A549 (cell line): ENCODE results near the gene DUSP1. TPM values are rescaled to one million over a fixed set of nuclear protein-coding genes. Genes with fewer than 3 reads are reported as not detected.

Experiments
- BHLHE40 ChIP-seq: IDR thresholded peaks from 2 replicates; pipeline ENCODE4 v1.6.1; 2012; ENCODE audit warnings: low read depth, low read length, inconsistent platforms
- CBX2 ChIP-seq: fragments of 200-600 bp; sonication (generic); IDR thresholded peaks from 2 replicates; pipeline ENCODE4 v1.6.1; 2016; ENCODE audit warnings: low read depth, mild to moderate bottlenecking, borderline replicate concordance
- CBX8 ChIP-seq: fragments of 200-600 bp; sonication (generic); IDR thresholded peaks from 2 replicates; pipeline ENCODE4 v1.6.1; 2016
- CHD2 ChIP-seq: fragments of 150-350 bp; IDR thresholded peaks from 2 replicates; pipeline ENCODE4 v1.6.1; 2014; ENCODE audit warnings: low read length; ENCODE audit not compliant: partially characterized antibody
- CHD4 ChIP-seq: fragments of 200-600 bp; sonication (generic); IDR thresholded peaks from 2 replicates; pipeline ENCODE4 v1.6.1; 2016; ENCODE audit warnings: antibody characterized with exemption, mild to moderate bottlenecking, borderline replicate concordance
- EHF ChIP-seq: fragments of 250-450 bp; sonication (Bioruptor Pico); IDR thresholded peaks from 2 replicates; pipeline ENCODE4 v1.5.0; 2020; ENCODE audit warnings: mild to moderate bottlenecking
- FOSB ChIP-seq: fragments of 250-450 bp; sonication (Bioruptor Pico); IDR thresholded peaks from 2 replicates; pipeline ENCODE4 v1.5.0; 2020; ENCODE audit warnings: mild to moderate bottlenecking, moderate library complexity
- FOXS1 ChIP-seq: fragments of 250-450 bp; sonication (Bioruptor Pico); IDR thresholded peaks from 2 replicates; pipeline ENCODE4 v1.5.0; 2020; ENCODE audit warnings: mild to moderate bottlenecking, moderate library complexity
- GATA3 ChIP-seq: IDR thresholded peaks from 2 replicates; pipeline ENCODE4 v1.6.1; 2012; ENCODE audit warnings: borderline replicate concordance
- HOXB13 ChIP-seq: fragments of 250-450 bp; sonication (Bioruptor Pico); IDR thresholded peaks from 2 replicates; pipeline ENCODE4 v1.5.0; 2020; ENCODE audit warnings: low read depth, mild to moderate bottlenecking, moderate library complexity
- JUN ChIP-seq, 2 experiments: fragments of >200 bp; sonication (Bioruptor Twin); formaldehyde crosslinking; IDR thresholded peaks; 2 replicates in 1 of 2; 3 replicates in 1 of 2; pipeline ENCODE4 v1.6.1; 2016 to 2017
- KDM1A ChIP-seq: fragments of 200-600 bp; sonication (generic); IDR thresholded peaks from 2 replicates; pipeline ENCODE4 v1.6.1; 2016; ENCODE audit warnings: low read depth, mild to moderate bottlenecking
- KDM5A ChIP-seq: fragments of 200-600 bp; sonication (generic); IDR thresholded peaks from 2 replicates; pipeline ENCODE4 v1.6.1; 2016; ENCODE audit warnings: antibody characterized with exemption, mild to moderate bottlenecking
- MYC ChIP-seq: IDR thresholded peaks from 2 replicates; pipeline ENCODE4 v1.6.1; 2012; ENCODE audit warnings: mild to moderate bottlenecking, inconsistent platforms, low read length, improper control_type of control experiment, borderline replicate concordance
- NR3C1 ChIP-seq: fragments of >200 bp; sonication (Bioruptor Twin); formaldehyde crosslinking; IDR thresholded peaks from 3 replicates; pipeline ENCODE4 v1.6.1; 2017
- RAD21 ChIP-seq, 2 experiments: fragments of >200 bp in 1 of 2; sonication (Bioruptor Twin) in 1 of 2; formaldehyde crosslinking in 1 of 2; IDR thresholded peaks in 1 of 2; conservative IDR thresholded peaks in 1 of 2; 2 replicates in 1 of 2; 3 replicates in 1 of 2; pipeline ENCODE4 v1.6.1; 2012 to 2018; ENCODE audit warnings: inconsistent platforms in 1 of 2
- RARB ChIP-seq: fragments of 250-450 bp; sonication (Bioruptor Pico); IDR thresholded peaks from 2 replicates; pipeline ENCODE4 v1.8.0; 2021; ENCODE audit warnings: mild to moderate bottlenecking, moderate library complexity
- RCOR1 ChIP-seq: fragments of 150-350 bp; IDR thresholded peaks from 2 replicates; pipeline ENCODE4 v1.6.1; 2014; ENCODE audit warnings: antibody characterized with exemption, low read length, low read depth
- SMC3 ChIP-seq: fragments of >200 bp; sonication (Bioruptor Twin); formaldehyde crosslinking; IDR thresholded peaks from 3 replicates; pipeline ENCODE4 v1.6.1; 2018; ENCODE audit warnings: inconsistent platforms
- TFCP2L1 ChIP-seq: fragments of 250-450 bp; sonication (Bioruptor Pico); IDR thresholded peaks from 2 replicates; pipeline ENCODE4 v1.5.0; 2021; ENCODE audit warnings: mild to moderate bottlenecking
- TP53 ChIP-seq: fragments of 250-450 bp; sonication (Bioruptor Pico); IDR thresholded peaks from 2 replicates; pipeline ENCODE4 v1.5.0; 2021; ENCODE audit warnings: mild to moderate bottlenecking, moderate library complexity
- ZC3H11A ChIP-seq: fragments of 450-650 bp; IDR thresholded peaks from 2 replicates; pipeline ENCODE4 v1.6.1; 2014; ENCODE audit warnings: antibody characterized with exemption, mild to moderate bottlenecking
- ZNF302 ChIP-seq: fragments of 250-450 bp; sonication (Bioruptor Pico); IDR thresholded peaks from 2 replicates; pipeline ENCODE4 v1.9.0; 2021; ENCODE audit warnings: inconsistent platforms, mild to moderate bottlenecking, moderate library complexity
- ZSCAN20 ChIP-seq: fragments of 250-450 bp; sonication (Bioruptor Pico); IDR thresholded peaks from 2 replicates; pipeline ENCODE4 v1.8.0; 2022; ENCODE audit warnings: mild to moderate bottlenecking, moderate library complexity
- polyA plus RNA-seq, 4 experiments: library from polyadenylated mRNA; depleted of rRNA in 3 of 4; stranded (reverse); fragments of >200 nt; fragmentation: RNase III in 1 of 4; extraction: RNeasy Plus Mini Kit Qiagen cat#74134 plus additional on column Dnase treatment in 1 of 4; gene quantifications; 2 replicates in 3 of 4; 3 replicates in 1 of 4; pipeline ENCODE4 v1.2.3, GENCODE V29; 2011 to 2017
- TF ChIP-seq, protein P1 (sequence below): fragments of 250-450 bp; sonication (Bioruptor Pico); IDR thresholded peaks from 2 replicates; pipeline ENCODE4 v1.5.0; 2020; ENCODE audit warnings: low read depth, mild to moderate bottlenecking, moderate library complexity
- TF ChIP-seq, protein P2 (sequence below): fragments of 250-450 bp; sonication (Bioruptor Pico); IDR thresholded peaks from 2 replicates; pipeline ENCODE4 v1.5.0; 2021; ENCODE audit warnings: mild to moderate bottlenecking, moderate library complexity, borderline replicate concordance
- TF ChIP-seq, protein P3 (sequence below): fragments of >200 bp; sonication (Bioruptor Twin); formaldehyde crosslinking; IDR thresholded peaks from 3 replicates; pipeline ENCODE4 v1.5.1; 2016
- TF ChIP-seq, protein P4 (sequence below): fragments of 150-350 bp; IDR thresholded peaks from 2 replicates; pipeline ENCODE4 v1.6.1; 2014; ENCODE audit warnings: low read depth, mild to moderate bottlenecking, low read length
- TF ChIP-seq, protein P5 (sequence below): fragments of >200 bp; sonication (Bioruptor Twin); formaldehyde crosslinking; IDR thresholded peaks from 2 replicates; pipeline ENCODE4 v1.6.1; 2016

The DUSP1 gene
- polyA plus RNA-seq, 2 of the 4 experiments (the other 2 are of a cell fraction): 207 to 594 TPM

DNA sequence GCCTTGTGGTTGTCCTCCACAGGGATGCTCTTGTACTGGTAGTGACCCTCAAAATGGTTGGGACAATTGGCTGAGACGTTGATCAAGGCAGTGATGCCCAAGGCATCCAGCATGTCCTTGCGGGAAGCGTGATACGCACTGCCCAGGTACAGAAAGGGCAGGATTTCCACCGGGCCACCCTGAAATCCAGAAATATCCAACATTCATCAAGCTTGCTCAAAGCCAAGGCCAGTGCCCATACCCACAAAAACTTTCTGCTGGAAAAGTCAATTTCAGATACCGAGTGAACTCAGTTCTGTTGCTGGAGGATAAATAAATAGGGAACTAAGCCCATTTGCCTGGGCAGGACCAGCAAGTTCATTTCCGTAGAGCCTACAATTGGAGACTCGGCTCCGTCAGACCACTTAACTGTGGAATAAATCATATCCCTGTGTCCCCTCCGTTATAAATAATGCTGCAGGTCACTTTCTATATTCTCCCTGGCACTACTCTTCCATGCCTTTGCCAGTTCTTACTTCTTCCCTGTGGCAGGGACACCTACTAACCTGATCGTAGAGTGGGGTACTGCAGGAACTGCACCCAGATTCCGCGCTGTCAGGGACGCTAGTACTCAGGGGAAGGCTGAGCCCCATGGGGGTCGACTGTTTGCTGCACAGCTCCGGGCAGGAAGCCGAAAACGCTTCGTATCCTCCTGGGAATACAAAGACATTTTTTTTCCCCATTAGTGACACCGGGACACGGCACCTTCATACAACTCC lies 1.2 kb downstream of the DUSP1 start (continued):
- TF ChIP-seq, protein P1, sequence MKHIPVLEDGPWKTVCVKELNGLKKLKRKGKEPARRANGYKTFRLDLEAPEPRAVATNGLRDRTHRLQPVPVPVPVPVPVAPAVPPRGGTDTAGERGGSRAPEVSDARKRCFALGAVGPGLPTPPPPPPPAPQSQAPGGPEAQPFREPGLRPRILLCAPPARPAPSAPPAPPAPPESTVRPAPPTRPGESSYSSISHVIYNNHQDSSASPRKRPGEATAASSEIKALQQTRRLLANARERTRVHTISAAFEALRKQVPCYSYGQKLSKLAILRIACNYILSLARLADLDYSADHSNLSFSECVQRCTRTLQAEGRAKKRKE (CRISPR knock-in tag): peak; percentile 23
- TF ChIP-seq TFCP2L1 (CRISPR knock-in tag) (peak; percentile 88), ZC3H11A (no peak), MYC (peak; percentile 17; the same call in 1 of the 2 replicates), CBX2 (no peak), KDM5A (no peak), ZSCAN20 (CRISPR knock-in tag) (no peak), KDM1A (no peak), RARB (CRISPR knock-in tag) (peak; percentile 94), TP53 (peak; percentile 93; the same call in 1 of the 2 replicates), CHD2 (no peak), FOSB (CRISPR knock-in tag) (peak; percentile 98), EHF (0 out of 2 replicates have a peak, but pooled peaks have one; percentile 46), RCOR1 (no peak), RAD21 (conservative IDR thresholded peaks at IDR 0.05 in 1 of 2, IDR thresholded peaks at IDR 0.05 in 1 of 2) (no peak), FOXS1 (CRISPR knock-in tag) (no peak), NR3C1 (no peak), CHD4 (no peak), HOXB13 (no peak), CBX8 (no peak), GATA3 (peak; percentile 35; the same call in 1 of the 2 replicates), BHLHE40 (no peak), SMC3 (no peak), ZNF302 (CRISPR knock-in tag) (no peak), JUN (IDR thresholded peaks at IDR 0.05) (peak in 1 of 2 experiments; percentile 88; a peak in 3 of 5 replicates)
- TF ChIP-seq, protein P2, sequence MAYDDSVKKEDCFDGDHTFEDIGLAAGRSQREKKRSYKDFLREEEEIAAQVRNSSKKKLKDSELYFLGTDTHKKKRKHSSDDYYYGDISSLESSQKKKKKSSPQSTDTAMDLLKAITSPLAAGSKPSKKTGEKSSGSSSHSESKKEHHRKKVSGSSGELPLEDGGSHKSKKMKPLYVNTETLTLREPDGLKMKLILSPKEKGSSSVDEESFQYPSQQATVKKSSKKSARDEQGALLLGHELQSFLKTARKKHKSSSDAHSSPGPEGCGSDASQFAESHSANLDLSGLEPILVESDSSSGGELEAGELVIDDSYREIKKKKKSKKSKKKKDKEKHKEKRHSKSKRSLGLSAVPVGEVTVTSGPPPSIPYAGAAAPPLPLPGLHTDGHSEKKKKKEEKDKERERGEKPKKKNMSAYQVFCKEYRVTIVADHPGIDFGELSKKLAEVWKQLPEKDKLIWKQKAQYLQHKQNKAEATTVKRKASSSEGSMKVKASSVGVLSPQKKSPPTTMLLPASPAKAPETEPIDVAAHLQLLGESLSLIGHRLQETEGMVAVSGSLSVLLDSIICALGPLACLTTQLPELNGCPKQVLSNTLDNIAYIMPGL (CRISPR knock-in tag): no peak; the same call in 1 of the 2 replicates
- TF ChIP-seq, protein P3, sequence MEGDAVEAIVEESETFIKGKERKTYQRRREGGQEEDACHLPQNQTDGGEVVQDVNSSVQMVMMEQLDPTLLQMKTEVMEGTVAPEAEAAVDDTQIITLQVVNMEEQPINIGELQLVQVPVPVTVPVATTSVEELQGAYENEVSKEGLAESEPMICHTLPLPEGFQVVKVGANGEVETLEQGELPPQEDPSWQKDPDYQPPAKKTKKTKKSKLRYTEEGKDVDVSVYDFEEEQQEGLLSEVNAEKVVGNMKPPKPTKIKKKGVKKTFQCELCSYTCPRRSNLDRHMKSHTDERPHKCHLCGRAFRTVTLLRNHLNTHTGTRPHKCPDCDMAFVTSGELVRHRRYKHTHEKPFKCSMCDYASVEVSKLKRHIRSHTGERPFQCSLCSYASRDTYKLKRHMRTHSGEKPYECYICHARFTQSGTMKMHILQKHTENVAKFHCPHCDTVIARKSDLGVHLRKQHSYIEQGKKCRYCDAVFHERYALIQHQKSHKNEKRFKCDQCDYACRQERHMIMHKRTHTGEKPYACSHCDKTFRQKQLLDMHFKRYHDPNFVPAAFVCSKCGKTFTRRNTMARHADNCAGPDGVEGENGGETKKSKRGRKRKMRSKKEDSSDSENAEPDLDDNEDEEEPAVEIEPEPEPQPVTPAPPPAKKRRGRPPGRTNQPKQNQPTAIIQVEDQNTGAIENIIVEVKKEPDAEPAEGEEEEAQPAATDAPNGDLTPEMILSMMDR: no peak
- TF ChIP-seq, protein P4, sequence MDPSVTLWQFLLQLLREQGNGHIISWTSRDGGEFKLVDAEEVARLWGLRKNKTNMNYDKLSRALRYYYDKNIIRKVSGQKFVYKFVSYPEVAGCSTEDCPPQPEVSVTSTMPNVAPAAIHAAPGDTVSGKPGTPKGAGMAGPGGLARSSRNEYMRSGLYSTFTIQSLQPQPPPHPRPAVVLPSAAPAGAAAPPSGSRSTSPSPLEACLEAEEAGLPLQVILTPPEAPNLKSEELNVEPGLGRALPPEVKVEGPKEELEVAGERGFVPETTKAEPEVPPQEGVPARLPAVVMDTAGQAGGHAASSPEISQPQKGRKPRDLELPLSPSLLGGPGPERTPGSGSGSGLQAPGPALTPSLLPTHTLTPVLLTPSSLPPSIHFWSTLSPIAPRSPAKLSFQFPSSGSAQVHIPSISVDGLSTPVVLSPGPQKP: no peak
- TF ChIP-seq, protein P5, sequence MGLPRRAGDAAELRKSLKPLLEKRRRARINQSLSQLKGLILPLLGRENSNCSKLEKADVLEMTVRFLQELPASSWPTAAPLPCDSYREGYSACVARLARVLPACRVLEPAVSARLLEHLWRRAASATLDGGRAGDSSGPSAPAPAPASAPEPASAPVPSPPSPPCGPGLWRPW: no peak
